Mucosa of rectum (tissue), 2 donors: ENCODE data around the gene CPSF3.

Experiments
- H3K27ac ChIP-seq, 2 donors: one replicate each; pipeline ENCODE4 v1.7.0; 2013; ENCODE audit warnings: inconsistent platforms in 2 of 2, low read depth in 2 of 2, low read length in 2 of 2
- H3K27me3 ChIP-seq, 2 donors: one replicate each; pipeline ENCODE4 v1.7.0; 2013; ENCODE audit warnings: low read length in 2 of 2; ENCODE audit not compliant: control insufficient read depth in 2 of 2, insufficient read depth in 2 of 2
- H3K36me3 ChIP-seq, 2 donors: one replicate each; pipeline ENCODE4 v1.7.0; 2013; ENCODE audit warnings: low read length in 2 of 2; ENCODE audit not compliant: control insufficient read depth in 2 of 2, insufficient read depth in 2 of 2
- H3K4me1 ChIP-seq, 2 donors: one replicate each; pipeline ENCODE4 v1.7.0; 2013; ENCODE audit warnings: low read length in 2 of 2, mild to moderate bottlenecking in 1 of 2; ENCODE audit not compliant: control insufficient read depth in 2 of 2, insufficient read depth in 2 of 2
- H3K4me3 ChIP-seq, 2 donors: one replicate each; pipeline ENCODE4 v1.7.0; 2013; ENCODE audit warnings: low read length in 2 of 2
- H3K9ac ChIP-seq, 2 donors: one replicate each; pipeline ENCODE4 v1.7.0; 2013; ENCODE audit warnings: low read length in 2 of 2, low read depth in 1 of 2, mild to moderate bottlenecking in 1 of 2
- H3K9me3 ChIP-seq, 2 donors: one replicate each; pipeline ENCODE4 v1.7.0; 2013; ENCODE audit warnings: low read length in 2 of 2; ENCODE audit not compliant: control insufficient read depth in 2 of 2
- donor health status: healthy.
- donor health status: Normal muscosa, but diverticular disease.

Gene CPSF3

GRCh38 chr2:9423100-9423921 is at the start of gene CPSF3, which contains the start of gene ITGB1BP1:
TSS of gene CPSF3 (plus strand) at chr2:9423654. CDS start at chr2:9423774, 120 bp downstream.
TSS of gene ITGB1BP1 (minus strand) at chr2:9423528. CDS start at chr2:9418697, 4,831 bp downstream.
- H3K4me3 ChIP-seq = peak within 1 kb of the TSS; percentile 79 to 96

GRCh38 chr2:9374071-9374730 is 49.3 kb upstream of the CPSF3 start:
- no peaks in the 10 kb centered on the region for H3K27me3 ChIP-seq
- no peak overlapping the region for H3K9ac ChIP-seq
- H3K4me3 ChIP-seq = no peak overlapping the region
- peaks cover 6 to 9% of the 10 kb centered on the region in 2 donors for H3K4me1 ChIP-seq
- H3K9me3 ChIP-seq = no peaks in the 10 kb centered on the region
- H3K27ac ChIP-seq = no peak overlapping the region
- peaks cover 52 to 56% of the 10 kb centered on the region in 2 donors for H3K36me3 ChIP-seq

More at GRCh38 chr2:9423100-9423921, at the start of gene CPSF3, which contains the start of gene ITGB1BP1:
- H3K27ac ChIP-seq = peak within 1 kb of the TSS; percentile 92 to 93
- H3K9me3 ChIP-seq = no peaks in the 10 kb centered on the region
- H3K9ac ChIP-seq = peak within 1 kb of the TSS; percentile 78 to 92
- H3K4me1 ChIP-seq = peaks cover 10 to 17% of the 10 kb centered on the region in 2 donors
- H3K36me3 ChIP-seq = peaks cover 0 to 2% of the 10 kb centered on the region in 2 donors
- no peaks in the 10 kb centered on the region for H3K27me3 ChIP-seq

- Histone ChIP-seq H3K27ac (no peak overlapping the region), H3K27me3 (no peaks in the 10 kb centered on the region), H3K4me1 (peaks cover 11 to 13% of the 10 kb centered on the region in 2 donors), H3K9ac (no peak overlapping the region), H3K36me3 (peaks cover 47 to 48% of the 10 kb centered on the region in 2 donors), H3K4me3 (no peak overlapping the region), H3K9me3 (no peaks in the 10 kb centered on the region)
These were observed 47.5 kb upstream of the CPSF3 start for GRCh38 chr2:9375857-9376428.

DNA sequence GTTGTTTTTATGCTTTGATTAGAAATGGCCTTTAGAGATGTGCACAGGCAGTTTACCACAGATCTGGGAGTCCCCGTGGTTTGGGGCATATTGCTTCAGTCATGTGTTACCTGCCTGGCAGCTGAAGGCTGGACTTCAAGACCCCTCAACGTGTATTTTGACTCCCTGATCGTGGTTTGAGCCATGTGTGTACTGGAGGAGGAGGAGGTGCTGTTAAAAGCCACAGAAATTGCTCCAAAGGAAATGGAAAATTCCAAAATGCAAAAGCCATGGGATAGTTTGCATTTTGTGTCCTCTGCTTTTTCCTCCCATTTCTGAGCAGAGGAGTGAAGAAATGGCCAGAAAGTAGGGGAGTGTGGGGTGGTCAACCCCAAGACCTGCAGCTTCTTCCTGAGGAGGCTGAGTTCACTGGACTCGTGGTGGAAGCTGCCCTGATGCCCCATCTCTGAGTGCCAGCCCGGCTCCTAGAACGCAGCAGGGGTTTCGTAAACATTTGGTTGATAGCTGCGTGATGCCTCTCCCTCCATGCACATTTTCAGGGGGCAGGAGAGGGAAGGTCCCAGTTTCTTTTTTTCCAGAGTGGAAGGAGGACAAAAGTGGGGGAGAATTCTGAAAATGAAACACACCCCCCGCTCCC is 45.9 kb upstream of the CPSF3 start:
- Histone ChIP-seq H3K9me3 (no peaks in the 10 kb centered on the region), H3K4me1 (peaks cover 12 to 20% of the 10 kb centered on the region in 2 donors), H3K27me3 (no peaks in the 10 kb centered on the region), H3K27ac (peak overlapping the region; percentile 49 to 57), H3K4me3 (no peak overlapping the region), H3K9ac (no peak overlapping the region), H3K36me3 (peaks cover 46 to 49% of the 10 kb centered on the region in 2 donors)

DNA sequence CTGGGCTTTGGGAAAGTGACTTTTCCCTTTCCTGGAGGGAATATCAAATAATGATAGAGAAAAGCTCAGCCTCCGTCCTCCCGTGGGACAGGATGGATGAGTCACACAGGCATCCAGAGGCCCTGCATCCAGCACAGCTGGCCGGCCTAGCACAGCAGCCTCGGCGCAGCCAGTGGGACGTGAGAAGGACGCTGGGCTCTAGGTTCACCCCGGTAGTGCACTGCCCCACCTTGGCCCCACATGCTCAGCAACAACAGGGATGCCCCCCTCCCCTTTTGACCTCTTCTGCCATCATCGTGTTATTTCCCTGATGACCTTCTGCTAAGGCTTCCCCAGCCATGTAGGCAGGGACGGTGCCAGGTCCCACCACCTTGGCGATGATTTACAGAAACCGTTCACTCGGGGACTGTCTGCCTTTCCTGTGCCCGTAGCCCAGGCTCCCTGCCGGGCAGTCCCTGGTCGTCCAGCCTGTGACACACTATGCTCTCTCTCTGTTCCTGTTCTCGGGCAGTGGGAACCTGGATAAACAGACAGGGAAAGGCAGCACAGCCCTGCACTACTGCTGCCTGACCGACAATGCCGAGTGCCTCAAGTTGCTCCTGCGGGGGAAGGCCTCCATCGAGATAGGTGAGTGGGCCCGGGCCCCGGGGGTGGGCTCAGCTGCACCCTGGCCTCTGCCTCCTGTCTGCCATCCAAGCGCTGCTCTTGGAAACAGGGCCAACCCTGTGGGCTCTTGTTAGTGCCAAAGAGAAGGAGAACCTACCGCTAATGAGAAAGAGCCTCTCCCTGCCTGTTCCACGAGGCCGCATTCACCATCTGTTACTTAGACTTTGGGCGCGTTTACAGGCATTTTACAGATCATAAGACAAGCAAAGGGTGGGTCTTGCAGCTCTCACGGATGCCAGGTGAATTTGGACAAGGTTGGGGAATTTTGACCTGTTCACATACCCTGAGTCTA is 44.7 kb upstream of the CPSF3 start:
- no peak overlapping the region for H3K4me3 ChIP-seq
- peak overlapping the region; percentile 49 to 57 for H3K27ac ChIP-seq
- no peaks in the 10 kb centered on the region for H3K9me3 ChIP-seq
- H3K36me3 ChIP-seq = peaks cover 38 to 46% of the 10 kb centered on the region in 2 donors
- no peak overlapping the region for H3K9ac ChIP-seq
- H3K4me1 ChIP-seq = peaks cover 12 to 20% of the 10 kb centered on the region in 2 donors
- H3K27me3 ChIP-seq = no peaks in the 10 kb centered on the region

DNA sequence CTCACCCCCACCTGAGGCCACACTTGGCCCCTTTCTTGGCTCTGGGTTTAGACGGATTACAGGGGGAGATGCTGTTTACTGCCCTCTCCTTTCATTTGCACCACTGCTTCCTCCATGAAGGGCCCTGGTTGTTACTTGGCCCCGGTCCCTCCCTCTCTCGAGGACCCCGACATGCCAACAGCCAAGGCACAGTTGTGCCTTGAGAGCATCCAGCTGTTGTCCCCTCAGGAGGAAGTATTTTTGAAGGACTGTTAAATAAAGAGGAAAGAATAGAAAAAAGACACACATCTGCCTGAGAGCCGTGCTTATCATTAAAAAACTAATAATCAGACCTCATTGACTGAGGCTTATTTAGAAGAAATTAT is 44.1 kb upstream of the CPSF3 start:
- H3K9me3 ChIP-seq = no peaks in the 10 kb centered on the region
- H3K27ac ChIP-seq = peak overlapping the region in 1 of 2 donors; percentile 57
- no peak overlapping the region for H3K4me3 ChIP-seq
- H3K9ac ChIP-seq = no peak overlapping the region
- peaks cover 36 to 47% of the 10 kb centered on the region in 2 donors for H3K36me3 ChIP-seq
- H3K4me1 ChIP-seq = peaks cover 12 to 20% of the 10 kb centered on the region in 2 donors
- no peaks in the 10 kb centered on the region for H3K27me3 ChIP-seq

DNA sequence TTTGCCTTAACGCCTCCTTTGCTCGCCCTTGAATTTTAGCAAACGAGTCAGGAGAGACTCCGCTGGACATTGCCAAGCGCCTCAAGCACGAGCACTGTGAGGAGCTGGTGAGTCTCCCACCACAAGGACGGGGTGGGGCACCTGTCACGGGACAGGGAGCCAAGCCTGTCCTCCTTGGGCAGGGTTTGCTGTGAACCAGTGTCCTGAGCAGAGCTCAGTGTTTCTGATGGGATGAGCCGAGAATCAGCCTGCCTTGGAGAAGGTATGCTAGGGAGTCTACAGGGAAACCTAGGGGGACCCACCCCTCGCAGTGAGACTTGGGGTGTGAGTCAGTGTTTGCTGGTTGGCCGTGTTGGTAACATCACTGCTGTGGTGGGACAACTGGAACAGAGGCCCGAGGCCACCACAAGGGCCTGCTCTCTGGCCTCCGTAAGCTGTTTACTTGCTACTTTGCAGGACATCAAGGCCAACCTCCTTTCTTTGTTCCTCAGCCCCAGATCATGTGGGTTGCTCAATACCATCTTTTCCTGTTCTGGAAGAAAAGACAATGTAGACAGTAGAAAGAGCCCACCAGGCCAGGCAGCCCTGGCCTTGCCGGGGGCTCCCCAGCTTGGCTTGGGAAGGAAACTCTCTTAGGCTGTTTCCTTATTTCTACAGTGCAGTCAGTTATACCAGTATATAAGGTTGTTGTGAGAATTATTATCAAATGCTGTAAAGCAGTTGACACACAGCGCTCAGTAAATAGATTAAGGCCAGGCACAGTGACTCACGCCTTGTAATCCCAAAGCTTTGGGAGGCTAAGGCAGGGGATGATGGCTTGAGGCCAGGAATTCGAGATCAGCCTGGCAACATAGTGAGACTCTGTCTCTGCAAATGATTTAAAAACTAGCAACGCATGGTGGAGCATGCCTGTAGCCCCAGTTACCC is 42.5 kb upstream of the CPSF3 start:
- peaks cover 12 to 20% of the 10 kb centered on the region in 2 donors for H3K4me1 ChIP-seq
- H3K9ac ChIP-seq = no peak overlapping the region
- H3K27ac ChIP-seq = peak overlapping the region; percentile 69 to 75
- H3K27me3 ChIP-seq = no peaks in the 10 kb centered on the region
- no peaks in the 10 kb centered on the region for H3K9me3 ChIP-seq
- H3K36me3 ChIP-seq = peaks cover 38 to 50% of the 10 kb centered on the region in 2 donors
- H3K4me3 ChIP-seq = no peak overlapping the region

DNA sequence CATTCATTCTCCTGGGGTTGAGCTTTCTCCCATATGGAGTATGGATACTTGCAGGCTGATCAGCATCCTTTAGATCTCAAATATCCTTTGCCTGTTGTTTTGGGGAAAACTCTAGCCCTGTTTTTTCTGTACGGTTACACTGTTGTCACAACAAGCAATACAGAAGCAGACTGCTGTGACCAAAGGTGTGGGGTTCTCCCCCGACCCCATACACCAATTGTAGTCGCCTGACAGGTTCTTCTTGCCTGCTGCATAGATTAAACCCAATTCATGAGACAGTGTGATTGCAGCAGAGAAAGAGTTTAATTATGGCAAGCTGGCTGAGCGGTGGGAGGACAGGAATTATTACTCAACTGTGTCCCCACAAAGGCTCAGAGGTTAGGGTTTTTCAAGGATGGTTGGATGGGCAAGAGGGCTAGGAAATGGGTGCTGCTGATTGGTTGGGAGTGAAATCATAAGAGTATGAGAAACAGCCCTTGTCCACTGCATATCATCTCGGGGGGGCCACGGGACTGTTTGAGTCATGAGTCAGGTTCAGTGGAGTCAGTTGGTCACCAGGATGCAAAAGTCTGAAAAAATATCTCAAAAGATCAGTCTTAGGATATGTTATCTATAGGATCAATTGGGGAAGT is 40.7 kb upstream of the CPSF3 start:
- H3K4me3 ChIP-seq = no peak overlapping the region
- no peak overlapping the region for H3K27ac ChIP-seq
- H3K9me3 ChIP-seq = no peaks in the 10 kb centered on the region
- H3K36me3 ChIP-seq = peaks cover 36 to 53% of the 10 kb centered on the region in 2 donors
- H3K27me3 ChIP-seq = no peaks in the 10 kb centered on the region
- H3K4me1 ChIP-seq = peaks cover 12 to 20% of the 10 kb centered on the region in 2 donors
- H3K9ac ChIP-seq = no peak overlapping the region
